Brain pericyte (primary cell): Measurements from ENCODE around the gene DTD1.
"Not testable (repeated sequence)": the region's sequence is repeated elsewhere in the genome, so short reads cannot be mapped to it uniquely, and the experiment has no call there.

Experiments used
- DNase-seq: peaks from one replicate; pipeline ENCODE4 v3.0.0-alpha.2; 2012; ENCODE audit warnings: low read depth, low spot score

The DTD1 gene

GRCh38 chr20:18739751-18740166, 151.9 kb downstream of the DTD1 start:
- peak; percentile 39 for DNase-seq

DNA sequence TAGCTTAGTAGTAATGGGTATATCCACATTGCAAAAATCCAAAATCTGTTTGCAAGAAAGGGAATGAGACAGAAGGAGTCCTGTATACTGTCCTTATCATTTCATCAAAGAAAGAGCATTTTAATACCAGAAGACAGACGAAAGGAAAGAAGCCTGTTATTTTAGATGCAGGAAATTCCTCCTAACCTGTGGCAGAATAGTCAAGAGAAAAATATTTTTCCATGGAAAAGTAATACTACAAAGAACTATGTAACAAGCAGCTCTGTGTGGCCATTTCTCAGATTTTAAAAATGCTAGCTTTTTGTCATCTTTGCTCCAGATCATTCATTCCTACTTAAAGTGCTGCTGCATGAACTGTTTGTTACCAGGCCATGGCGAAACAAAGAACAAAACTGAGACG, 152.9 kb downstream of the DTD1 start:
- DNase-seq = no peak

DNA sequence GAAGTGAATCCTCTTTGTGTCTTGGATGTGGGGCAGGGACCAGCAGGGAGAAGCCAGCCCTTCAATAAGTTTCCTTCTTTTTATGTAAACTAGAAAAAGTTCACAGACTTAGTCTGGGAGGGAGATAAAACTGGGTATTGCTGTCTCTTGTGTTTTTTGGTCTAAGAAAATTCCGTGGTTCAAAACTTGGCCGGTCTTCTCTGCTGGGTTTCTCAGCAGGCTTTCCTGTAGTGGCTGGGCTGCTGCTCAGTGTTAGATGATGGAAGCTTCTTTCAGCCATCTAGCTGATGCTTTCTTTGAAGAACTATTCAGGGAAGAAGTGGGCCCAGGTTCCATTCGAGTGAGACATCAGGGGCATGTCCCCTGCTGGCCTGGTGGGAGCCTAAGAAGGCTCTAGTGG, 155.0 kb downstream of the DTD1 start:
- no peak for DNase-seq

DNA sequence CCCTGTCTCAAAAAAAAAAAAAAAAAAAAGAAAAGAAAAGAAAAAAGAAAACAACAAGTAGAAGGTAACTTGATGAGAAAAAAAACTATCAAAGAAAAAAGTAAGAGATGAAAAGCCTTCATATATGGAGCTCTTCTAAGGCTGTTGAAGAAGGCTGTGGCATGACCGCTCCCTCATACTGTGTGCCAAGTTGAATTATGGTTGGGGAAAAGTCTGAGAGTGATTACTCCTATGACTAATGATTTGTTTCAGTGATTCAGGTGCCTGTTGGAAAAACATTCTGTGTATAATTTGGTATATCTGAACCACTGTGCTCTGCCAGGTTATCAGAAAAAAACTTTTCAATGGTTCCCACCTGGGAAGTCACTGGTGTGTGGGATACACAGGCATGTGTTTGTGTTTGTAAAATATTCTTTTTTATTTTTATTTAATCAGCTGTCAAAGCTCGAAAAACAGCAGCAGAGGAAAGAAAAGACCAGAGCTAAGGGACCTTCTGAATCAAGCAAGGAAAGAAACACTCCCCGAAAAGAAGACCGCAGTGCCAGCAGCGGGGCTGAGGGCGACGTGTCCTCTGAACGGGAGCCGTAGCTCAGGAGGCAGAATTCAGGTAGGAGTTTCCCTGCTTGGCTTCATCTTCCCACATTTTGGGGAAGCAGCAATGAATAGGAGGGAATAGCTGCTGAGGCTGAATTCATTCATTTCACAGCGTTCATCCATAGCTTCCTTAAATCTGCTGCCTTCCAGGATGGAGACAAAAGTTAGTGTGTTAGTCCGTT, 156.0 kb downstream of the DTD1 start:
- DNase-seq = no peak

DNA sequence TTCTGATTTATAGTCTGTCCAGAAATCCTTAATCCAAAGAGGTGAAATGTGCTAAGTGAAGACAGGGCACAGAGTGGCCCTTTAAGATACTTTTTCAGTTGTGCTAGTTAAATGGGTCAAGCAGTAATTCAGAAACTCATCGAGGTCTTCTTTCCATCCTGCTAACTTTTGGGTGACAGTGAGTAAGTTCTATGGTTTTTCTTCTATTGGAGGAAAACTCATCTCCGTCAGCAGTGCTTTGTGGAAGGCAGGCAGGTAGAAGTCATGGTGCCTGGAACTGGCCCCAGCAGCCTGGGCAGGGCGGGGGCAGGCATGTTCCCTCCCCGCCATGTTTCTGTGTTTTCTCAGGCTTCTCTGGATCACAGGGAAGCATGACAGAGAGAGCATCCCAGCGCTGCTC, 159.2 kb downstream of the DTD1 start:
- DNase-seq = no peak

GRCh38 chr20:18748987-18749386, 161.1 kb downstream of the DTD1 start:
- no peak for DNase-seq

DNA sequence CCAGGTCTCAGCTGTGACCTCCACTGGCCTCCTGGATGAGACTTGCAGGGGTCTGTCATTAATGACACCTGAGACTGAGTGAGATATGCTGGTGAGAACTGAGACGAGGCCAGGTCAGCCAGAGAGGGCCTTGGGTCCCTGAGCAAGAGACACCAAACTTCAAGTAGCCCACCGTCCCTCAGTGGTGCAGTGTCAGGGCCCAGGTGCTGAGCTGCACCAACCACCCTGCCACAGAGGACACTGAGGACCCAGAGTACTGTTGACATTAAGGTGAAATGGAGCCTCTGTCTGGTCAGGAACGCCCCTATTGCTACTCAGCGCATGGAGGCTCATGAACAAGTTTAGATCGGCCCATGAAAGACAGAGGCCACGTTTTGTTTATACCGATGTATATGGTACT, 161.7 kb downstream of the DTD1 start:
- no peak for DNase-seq

GRCh38 chr20:18750735-18751134, 162.9 kb downstream of the DTD1 start:
- DNase-seq = no peak

GRCh38 chr20:18754030-18754652, 166.3 kb downstream of the DTD1 start:
- no peak for DNase-seq

- no peak for DNase-seq
These were observed 166.8 kb downstream of the DTD1 start for GRCh38 chr20:18754653-18755045.

GRCh38 chr20:18760852-18761251, 173.0 kb downstream of the DTD1 start:
- DNase-seq = not testable (repeated sequence)

DNA sequence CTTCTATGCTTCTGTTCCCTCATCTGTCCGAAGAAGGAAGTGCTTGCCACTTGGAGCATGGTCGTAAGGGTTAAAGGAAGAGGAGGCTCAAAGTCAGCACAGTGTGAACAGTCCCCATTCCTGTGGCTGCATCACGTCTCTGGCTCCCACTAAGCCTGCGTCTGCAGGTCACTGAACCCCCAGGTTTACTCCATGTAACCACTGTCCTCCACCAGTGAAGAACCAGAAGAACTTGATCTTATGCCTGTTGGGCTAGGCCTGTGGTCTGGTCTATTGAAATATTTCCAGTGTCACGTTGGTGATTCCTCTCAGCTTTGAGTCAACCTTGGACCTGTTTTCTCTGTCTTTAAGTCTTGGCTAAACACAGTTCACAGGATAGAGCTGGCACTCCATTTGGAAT, 179.8 kb downstream of the DTD1 start:
- no peak for DNase-seq

GRCh38 chr20:18773566-18773965, 185.7 kb downstream of the DTD1 start:
- no peak for DNase-seq

GRCh38 chr20:18774207-18774606, 186.4 kb downstream of the DTD1 start:
- DNase-seq = no peak

DNA sequence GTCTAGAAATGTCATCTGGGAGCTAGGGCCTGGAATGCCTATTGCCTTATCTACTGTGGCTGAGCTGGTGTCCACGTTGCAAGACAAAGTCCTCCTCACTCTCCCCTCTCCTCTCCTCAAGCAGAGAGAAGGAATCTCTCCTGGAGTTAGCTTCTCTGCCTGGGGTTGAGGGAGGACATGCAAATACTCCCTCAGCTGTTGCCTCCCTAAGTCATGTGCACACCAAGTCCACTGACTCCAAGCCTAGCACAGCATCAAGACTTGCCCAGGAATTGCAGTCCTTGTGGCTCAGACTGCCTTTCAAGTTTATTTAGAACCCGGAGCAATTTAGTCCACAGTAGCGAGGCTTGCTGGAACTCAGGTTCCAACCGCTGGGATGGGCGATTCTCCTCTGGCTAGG, 187.8 kb downstream of the DTD1 start:
- no peak for DNase-seq

GRCh38 chr20:18778690-18779392, 191.0 kb downstream of the DTD1 start:
- no peak for DNase-seq

- no peak for DNase-seq
These were observed 192.7 kb downstream of the DTD1 start for GRCh38 chr20:18780385-18781130.

- DNase-seq = no peak
These were observed 193.7 kb downstream of the DTD1 start for GRCh38 chr20:18781509-18781908.

- no peak for DNase-seq
These were observed 195.6 kb downstream of the DTD1 start for GRCh38 chr20:18783385-18783959.

DNA sequence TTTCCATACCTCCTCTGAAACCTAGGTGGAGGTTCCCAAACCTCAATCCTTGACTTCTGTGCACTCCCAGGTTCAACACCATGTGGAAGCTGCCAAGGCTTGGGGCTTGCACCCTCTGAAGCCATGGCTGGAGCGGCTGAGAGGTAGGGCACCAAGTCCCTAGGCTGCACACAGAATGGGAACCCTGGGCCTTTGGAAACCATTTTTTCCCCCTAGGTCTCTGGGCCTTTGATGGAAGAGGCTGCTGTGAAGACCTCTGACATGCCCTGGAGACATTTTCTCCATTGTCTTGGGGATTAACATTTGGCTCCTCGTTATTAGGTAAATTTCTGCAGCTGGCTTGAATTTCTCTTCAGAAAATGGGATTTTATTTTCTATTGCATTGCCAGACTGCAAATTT, 199.2 kb downstream of the DTD1 start:
- DNase-seq = not testable (repeated sequence)

DNA sequence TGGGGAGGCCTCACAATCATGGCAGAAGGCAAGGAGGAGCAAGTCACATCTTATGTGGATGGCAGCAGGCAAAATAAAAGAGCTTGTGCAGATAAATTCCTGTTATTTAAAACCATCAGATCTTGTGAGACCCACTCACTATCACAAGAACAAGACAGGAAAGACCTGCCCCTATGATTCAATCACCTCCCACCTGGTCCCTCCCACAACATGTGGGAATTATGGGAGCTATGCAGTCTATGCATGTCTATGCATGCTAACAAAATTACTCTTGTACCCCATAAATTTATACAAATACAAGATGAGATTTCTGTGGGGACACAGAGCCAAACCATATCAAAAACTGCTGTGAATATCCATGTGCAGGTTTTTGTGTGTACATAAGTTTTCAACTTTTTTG, 200.2 kb downstream of the DTD1 start:
- no peak for DNase-seq

DNA sequence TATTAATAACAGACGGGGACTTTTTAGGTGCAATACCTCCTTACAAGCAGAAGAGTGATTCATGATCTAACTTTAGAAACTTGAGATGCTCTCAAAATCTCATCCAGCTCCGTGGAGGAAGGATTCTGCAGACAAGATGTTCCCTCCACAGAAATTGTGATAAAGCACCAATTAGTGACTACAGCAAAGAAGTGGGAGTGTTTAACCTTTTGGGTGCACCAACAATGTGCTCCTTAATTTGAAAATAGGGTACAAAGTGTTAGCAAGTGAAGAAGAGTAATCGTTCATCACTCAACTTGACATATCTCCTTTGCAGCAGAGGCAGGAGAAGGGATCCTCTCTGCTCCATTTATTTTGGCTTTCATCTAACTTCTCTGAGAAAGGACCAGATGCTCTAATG, 202.9 kb downstream of the DTD1 start:
- DNase-seq = no peak
